Panc1 (cell line): Measurements from ENCODE around the gene PPM1H. TPM values are rescaled to one million over a fixed set of nuclear protein-coding genes. Genes with fewer than 3 reads are reported as not detected.

Experiments
- ATAC-seq: fragments of 200-7000 bp; cut with Tn5 transposase; 2 replicates; pipeline ENCODE4 v1.9.1; 2020; ENCODE audit warnings: mild to moderate bottlenecking, moderate library complexity
- BruUV-seq: library from RNA; stranded (reverse); fragments of 400-500 nt; replicated peaks from 2 replicates; lab custom pipeline; 2021; lab: Mats Ljungman, UMichigan
- CTCF ChIA-PET: fragments of 300-600 bp; sonication (Branson Sonifier 250); formaldehyde crosslinking; loops from one replicate; lab custom pipeline; 2022; ENCODE audit warnings: antibody characterized with exemption; lab: Charles Lee
- POLR2A ChIA-PET: fragments of 300-600 bp; sonication (Branson Sonifier 250); formaldehyde crosslinking; loops from one replicate; lab custom pipeline; 2022; ENCODE audit warnings: antibody characterized with exemption; lab: Charles Lee
- DNase-seq: peaks from one replicate; pipeline ENCODE4 v3.0.0-alpha.2; 2010; ENCODE audit warnings: low read depth, low spot score
- H3K27ac ChIP-seq: 2 replicates; pipeline ENCODE4 v1.5.1; 2011; ENCODE audit warnings: mild to moderate bottlenecking, low read length, inconsistent platforms
- H3K27me3 ChIP-seq: fragments of 200-500 bp; sonication (Bioruptor generic); 2 replicates; pipeline ENCODE4 v1.6.0; 2014; ENCODE audit warnings: low read length, inconsistent platforms; ENCODE audit not compliant: control insufficient read depth, insufficient read depth
- H3K36me3 ChIP-seq: fragments of 200-500 bp; sonication (Bioruptor generic); 2 replicates; pipeline ENCODE4 v1.5.1; 2014; ENCODE audit warnings: inconsistent platforms, mild to moderate bottlenecking, low read length, moderate library complexity; ENCODE audit not compliant: control insufficient read depth, insufficient read depth
- H3K4me1 ChIP-seq: 2 replicates; pipeline ENCODE4 v1.5.1; 2011; ENCODE audit warnings: inconsistent platforms, mild to moderate bottlenecking, low read length, moderate library complexity; ENCODE audit not compliant: control insufficient read depth, insufficient read depth
- H3K4me3 ChIP-seq, 2 experiments: 2 replicates each; pipeline ENCODE4 v1.5.1; 2011 to 2012; ENCODE audit warnings: low read depth in 2 of 2, low read length in 2 of 2, mild to moderate bottlenecking in 2 of 2, inconsistent platforms in 1 of 2, moderate library complexity in 1 of 2
- H3K9me3 ChIP-seq: fragments of 200-500 bp; sonication (Bioruptor generic); 2 replicates; pipeline ENCODE4 v1.5.1; 2014; ENCODE audit warnings: low read depth, mild to moderate bottlenecking, inconsistent platforms, low read length, moderate library complexity; ENCODE audit not compliant: control insufficient read depth, insufficient read depth
- CTCF ChIP-seq: fragments of 450-650 bp; IDR thresholded peaks from 2 replicates; pipeline ENCODE4 v1.5.1; 2017; ENCODE audit warnings: mild to moderate bottlenecking
- POLR2AphosphoS5 ChIP-seq: IDR thresholded peaks from 2 replicates; pipeline ENCODE4 v1.6.1; 2012; ENCODE audit warnings: mild to moderate bottlenecking, low read depth, low read length, moderate library complexity
- SIN3A ChIP-seq: IDR thresholded peaks from 2 replicates; pipeline ENCODE4 v1.6.1; 2012; ENCODE audit warnings: low read depth, mild to moderate bottlenecking, low read length, moderate library complexity, borderline replicate concordance; ENCODE audit not compliant: insufficient read depth
- TCF7L2 ChIP-seq: IDR thresholded peaks from 2 replicates; pipeline ENCODE4 v1.6.1; 2011; ENCODE audit warnings: mild to moderate bottlenecking, low read depth, low read length, inconsistent platforms
- in situ Hi-C: cut with HindIII; loops from 2 replicates; pipeline ENCODE4 v1.10.0; 2016; ENCODE audit warnings: low sequenced_read_pairs, low pct_unique_long_range_greater_than_20kb
- intact Hi-C: fragments of 100-400 bp; cut with micrococcal nuclease; formaldehyde crosslinking; loops from one replicate; pipeline ENCODE4 v1.10.0; 2022; ENCODE audit not compliant: unreplicated experiment
- total RNA-seq: library from RNA; stranded (reverse); gene quantifications from one replicate; pipeline ENCODE4 v1.2.1, GENCODE V29; 2021; ENCODE audit not compliant: unreplicated experiment
- TF ChIP-seq, protein P1 (sequence below), 2 experiments: IDR thresholded peaks; 2 replicates each; pipeline ENCODE4 v1.6.1; 2011 to 2012; ENCODE audit warnings: low read depth in 2 of 2, control low read depth in 1 of 2, low read length in 1 of 2, mild to moderate bottlenecking in 1 of 2, moderate library complexity in 1 of 2; ENCODE audit not compliant: insufficient read depth in 1 of 2

The PPM1H gene
- total RNA-seq, 1 experiment from 2014 or later: 22.9 TPM

GRCh38 chr12:62642486-62642885, 292.5 kb downstream of the PPM1H start:
- Histone ChIP-seq H3K36me3 (no peaks in the 10 kb centered on the region), H3K4me1 (no peaks in the 10 kb centered on the region), H3K27me3 (no peaks in the 10 kb centered on the region), H3K4me3 (no peak overlapping the region), H3K27ac (no peak overlapping the region), H3K9me3 (no peaks in the 10 kb centered on the region)
- no TSS peak for BruUV-seq
- DNase-seq (no peak), ATAC-seq (no peak)
- ChIA-PET POLR2A (interaction anchor here (0.7 kb wide), 1 partner anchor 11 kb away, joined by 5 read pairs; no protein-coding TSS in a partner anchor), CTCF (no interaction called here)
- intact Hi-C loops (no loop called here), in situ Hi-C loops (no loop called here)
- TF ChIP-seq SIN3A (no peak), TCF7L2 (no peak), POLR2AphosphoS5 (no peak)
- TF ChIP-seq, protein P1, sequence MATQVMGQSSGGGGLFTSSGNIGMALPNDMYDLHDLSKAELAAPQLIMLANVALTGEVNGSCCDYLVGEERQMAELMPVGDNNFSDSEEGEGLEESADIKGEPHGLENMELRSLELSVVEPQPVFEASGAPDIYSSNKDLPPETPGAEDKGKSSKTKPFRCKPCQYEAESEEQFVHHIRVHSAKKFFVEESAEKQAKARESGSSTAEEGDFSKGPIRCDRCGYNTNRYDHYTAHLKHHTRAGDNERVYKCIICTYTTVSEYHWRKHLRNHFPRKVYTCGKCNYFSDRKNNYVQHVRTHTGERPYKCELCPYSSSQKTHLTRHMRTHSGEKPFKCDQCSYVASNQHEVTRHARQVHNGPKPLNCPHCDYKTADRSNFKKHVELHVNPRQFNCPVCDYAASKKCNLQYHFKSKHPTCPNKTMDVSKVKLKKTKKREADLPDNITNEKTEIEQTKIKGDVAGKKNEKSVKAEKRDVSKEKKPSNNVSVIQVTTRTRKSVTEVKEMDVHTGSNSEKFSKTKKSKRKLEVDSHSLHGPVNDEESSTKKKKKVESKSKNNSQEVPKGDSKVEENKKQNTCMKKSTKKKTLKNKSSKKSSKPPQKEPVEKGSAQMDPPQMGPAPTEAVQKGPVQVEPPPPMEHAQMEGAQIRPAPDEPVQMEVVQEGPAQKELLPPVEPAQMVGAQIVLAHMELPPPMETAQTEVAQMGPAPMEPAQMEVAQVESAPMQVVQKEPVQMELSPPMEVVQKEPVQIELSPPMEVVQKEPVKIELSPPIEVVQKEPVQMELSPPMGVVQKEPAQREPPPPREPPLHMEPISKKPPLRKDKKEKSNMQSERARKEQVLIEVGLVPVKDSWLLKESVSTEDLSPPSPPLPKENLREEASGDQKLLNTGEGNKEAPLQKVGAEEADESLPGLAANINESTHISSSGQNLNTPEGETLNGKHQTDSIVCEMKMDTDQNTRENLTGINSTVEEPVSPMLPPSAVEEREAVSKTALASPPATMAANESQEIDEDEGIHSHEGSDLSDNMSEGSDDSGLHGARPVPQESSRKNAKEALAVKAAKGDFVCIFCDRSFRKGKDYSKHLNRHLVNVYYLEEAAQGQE (IDR thresholded peaks at IDR 0.05; ENCODE audit: insufficient read depth in 1 of 2, low read depth in 2 of 2, low read length in 1 of 2): no peak

GRCh38 chr12:62640910-62641448, 294.0 kb downstream of the PPM1H start:
- no peaks in the 10 kb centered on the region for H3K9me3 ChIP-seq
- H3K4me1 ChIP-seq: no peaks in the 10 kb centered on the region
- intact Hi-C loops (no loop called here), in situ Hi-C loops (no loop called here)
- H3K27me3 ChIP-seq: no peaks in the 10 kb centered on the region
- BruUV-seq: no TSS peak
- no peak overlapping the region for H3K27ac ChIP-seq
- DNase-seq: no peak
- no peaks in the 10 kb centered on the region for H3K36me3 ChIP-seq
- H3K4me3 ChIP-seq: no peak overlapping the region
- peak; percentile 26 for ATAC-seq
- TF ChIP-seq CTCF (no peak), TCF7L2 (no peak)
- ChIA-PET POLR2A (no interaction called here), CTCF (no interaction called here)

DNA sequence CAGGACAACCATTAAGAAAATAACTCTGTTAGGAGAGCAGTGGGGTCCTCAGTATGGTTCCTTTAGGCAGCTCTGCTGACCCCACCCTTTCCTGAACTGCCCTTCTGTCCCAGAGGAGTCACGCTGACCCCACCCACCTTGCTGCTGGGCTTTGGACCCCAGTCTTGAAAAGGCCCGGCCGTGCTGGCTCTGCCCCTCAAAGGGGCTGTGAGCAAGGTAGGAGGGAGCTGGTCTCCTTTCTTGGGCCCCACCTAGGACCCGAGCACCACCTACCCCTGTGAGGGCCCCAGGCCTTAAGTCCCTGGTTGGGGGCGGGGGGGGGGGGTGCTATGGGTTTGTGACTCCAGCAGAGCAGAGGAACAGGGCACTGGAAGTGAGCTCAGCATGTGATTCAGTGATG, 297.3 kb downstream of the PPM1H start:
- Histone ChIP-seq H3K36me3 (no peaks in the 10 kb centered on the region), H3K27me3 (no peaks in the 10 kb centered on the region), H3K27ac (no peak overlapping the region), H3K4me3 (no peak overlapping the region), H3K4me1 (peaks cover 5% of the 10 kb centered on the region), H3K9me3 (no peaks in the 10 kb centered on the region)
- ChIA-PET CTCF (no interaction called here), POLR2A (no interaction called here)
- in situ Hi-C loops: no loop called here
- DNase-seq (no peak), ATAC-seq (no peak)
- TF ChIP-seq CTCF (no peak), POLR2AphosphoS5 (no peak), TCF7L2 (no peak), SIN3A (no peak)
- TF ChIP-seq, protein P1 (IDR thresholded peaks at IDR 0.05; ENCODE audit: insufficient read depth in 1 of 2, low read depth in 2 of 2, low read length in 1 of 2): no peak
- no TSS peak for BruUV-seq
- intact Hi-C loops: no loop called here
